GM12891 (cell line): ENCODE data around the gene SELL.

Experiments
- PAX5 ChIP-seq: IDR thresholded peaks from 2 replicates; pipeline ENCODE4 v1.6.1; 2011; ENCODE audit warnings: low read length, moderate library complexity, mild to moderate bottlenecking; ENCODE audit not compliant: insufficient read depth, severe bottlenecking
- POLR2A ChIP-seq: IDR thresholded peaks from 2 replicates; pipeline ENCODE4 v1.6.1; 2011; ENCODE audit warnings: low read depth, low read length, control low read depth
- POLR2AphosphoS5 ChIP-seq: IDR thresholded peaks from 2 replicates; pipeline ENCODE4 v1.6.1; 2011; ENCODE audit warnings: low read depth, low read length, control low read depth
- POU2F2 ChIP-seq: IDR thresholded peaks from 2 replicates; pipeline ENCODE4 v1.6.1; 2011; ENCODE audit warnings: low read depth, mild to moderate bottlenecking, control low read depth, low read length, moderate library complexity
- SPI1 ChIP-seq: IDR thresholded peaks from 2 replicates; pipeline ENCODE4 v1.6.1; 2011; ENCODE audit warnings: low read depth, low read length, control low read depth
- TAF1 ChIP-seq: IDR thresholded peaks from 2 replicates; pipeline ENCODE4 v1.6.1; 2011; ENCODE audit warnings: low read depth, low read length, control low read depth

DNA sequence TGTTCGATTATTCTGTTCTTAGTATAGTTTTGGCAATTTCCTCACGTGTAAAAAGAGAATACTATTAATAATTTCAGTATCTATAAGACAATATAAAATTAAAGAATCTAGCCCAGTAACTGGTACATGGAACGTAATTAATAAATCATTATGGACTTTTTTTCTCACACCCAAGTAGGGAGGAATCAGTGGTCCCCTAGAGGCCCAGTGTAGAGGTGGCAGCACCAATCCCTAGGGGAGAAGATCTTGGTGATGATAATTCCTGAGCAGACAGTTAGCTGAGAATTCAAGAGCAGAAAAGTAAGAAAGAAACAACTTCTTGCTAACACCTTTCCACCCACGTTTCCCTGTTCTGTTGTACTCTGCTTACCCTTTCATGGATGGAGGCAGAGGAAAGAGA is 42.1 kb upstream of the SELL start:
- TF ChIP-seq POLR2A (no peak), POLR2AphosphoS5 (no peak), TAF1 (no peak), POU2F2 (no peak), PAX5 (no peak), SPI1 (no peak)
